NOMO-1 (cell line): ENCODE data around the gene MEDAG.

ENCODE experiments used
- DNase-seq, 2 experiments: peaks; one replicate each; lab custom pipeline; 2025; ENCODE audit not compliant: unreplicated experiment in 2 of 2; lab: John Stamatoyannopoulos, UW

The MEDAG gene

DNA sequence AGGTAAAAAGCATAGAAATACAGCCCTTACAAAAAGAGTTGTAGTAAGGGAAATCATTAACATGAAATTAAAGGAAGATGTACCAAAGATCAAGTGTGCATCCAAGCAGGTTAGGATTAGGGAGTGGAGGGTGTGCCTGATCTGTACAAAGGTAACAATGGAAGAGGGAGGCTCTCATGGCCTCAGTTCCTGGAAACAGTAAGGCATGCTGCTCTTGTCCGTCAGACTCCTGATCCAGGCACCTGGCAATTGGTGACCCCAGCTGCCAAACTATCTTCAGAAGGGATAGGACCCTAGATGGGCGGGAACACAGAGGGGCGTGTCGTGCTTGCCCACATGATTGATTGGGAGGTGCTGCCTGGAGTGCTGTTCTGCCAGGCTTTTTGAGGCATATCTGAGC, 30.9 kb downstream of the MEDAG start:
- no peak for DNase-seq

GRCh38 chr13:30943881-30944280, 37.8 kb downstream of the MEDAG start:
- DNase-seq: no peak

DNA sequence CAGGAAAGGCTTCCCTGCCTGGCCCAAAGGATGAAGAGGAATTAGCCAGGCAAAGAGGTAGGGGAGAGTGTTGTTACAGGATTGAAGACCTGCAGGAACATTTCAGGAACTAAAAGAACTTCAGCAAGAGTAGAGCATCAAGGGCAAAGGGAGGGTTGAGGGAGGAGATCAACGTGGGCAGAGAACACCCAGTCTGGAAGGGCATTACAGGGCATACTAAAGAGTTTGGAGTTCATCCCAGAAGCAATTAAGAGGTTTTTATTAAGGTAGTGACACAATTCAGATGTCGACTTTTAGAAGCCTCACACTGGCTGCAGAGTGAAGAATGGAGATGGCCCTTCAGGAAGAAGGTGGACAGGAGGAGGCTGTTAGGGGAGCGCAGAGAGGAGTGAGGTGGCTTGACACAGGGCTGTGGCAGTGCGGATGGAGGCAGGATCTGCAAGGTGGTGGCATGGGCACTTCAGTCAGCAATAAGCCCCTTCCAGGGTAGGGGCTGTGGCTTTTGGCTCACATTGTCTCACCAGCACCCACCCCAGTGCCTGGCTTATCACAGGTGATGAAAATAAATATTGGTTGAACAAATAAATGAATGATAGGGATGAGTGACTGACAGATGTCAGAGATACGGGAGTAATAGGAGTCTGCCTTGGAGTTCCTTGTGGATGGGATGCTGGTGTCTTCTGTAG, 51.3 kb downstream of the MEDAG start:
- no peak for DNase-seq

- no peak for DNase-seq
These were observed 53.6 kb downstream of the MEDAG start for GRCh38 chr13:30959678-30960077.

GRCh38 chr13:30963791-30964190, 57.7 kb downstream of the MEDAG start:
- DNase-seq: no peak

DNA sequence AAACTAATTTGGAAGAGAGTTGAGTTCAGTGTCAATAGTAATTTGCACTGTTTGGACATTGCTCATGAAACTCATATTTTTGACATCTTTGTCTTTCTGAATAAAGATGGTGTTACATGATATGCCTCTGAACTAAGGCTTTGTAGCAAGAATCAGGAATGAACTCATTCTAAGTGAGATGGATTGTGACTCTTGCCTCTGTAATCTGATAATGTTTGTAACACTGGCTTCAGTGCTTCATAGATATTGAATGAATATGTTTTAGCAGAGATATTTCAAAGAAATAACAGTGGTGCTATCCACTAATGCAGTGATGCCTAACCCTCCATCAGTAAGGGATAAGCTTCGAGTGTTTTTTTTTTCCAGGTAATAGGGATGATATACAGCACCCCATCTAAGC, 59.3 kb downstream of the MEDAG start:
- no peak for DNase-seq

DNA sequence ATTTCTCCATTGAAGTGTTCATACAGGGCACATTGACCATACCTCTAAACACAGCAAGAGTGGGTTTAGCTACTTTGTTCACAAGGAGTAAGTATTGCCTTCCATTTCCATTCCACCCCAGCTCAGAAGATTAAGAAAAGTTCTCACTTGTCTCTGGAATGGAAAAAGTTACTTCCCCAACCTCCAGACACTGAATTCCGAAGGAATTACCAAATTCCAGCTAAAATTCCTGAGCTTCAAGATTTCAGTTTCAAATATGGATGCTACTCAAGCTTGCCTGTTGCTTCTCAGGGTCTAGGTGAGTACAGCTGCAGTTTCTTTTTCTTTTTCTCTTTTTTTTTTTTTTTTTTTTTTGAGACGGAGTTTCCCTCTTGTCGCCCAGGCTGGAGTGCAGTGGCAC, 60.0 kb downstream of the MEDAG start:
- DNase-seq: no peak

- no peak for DNase-seq
These were observed 62.8 kb downstream of the MEDAG start for GRCh38 chr13:30968846-30969245.

DNA sequence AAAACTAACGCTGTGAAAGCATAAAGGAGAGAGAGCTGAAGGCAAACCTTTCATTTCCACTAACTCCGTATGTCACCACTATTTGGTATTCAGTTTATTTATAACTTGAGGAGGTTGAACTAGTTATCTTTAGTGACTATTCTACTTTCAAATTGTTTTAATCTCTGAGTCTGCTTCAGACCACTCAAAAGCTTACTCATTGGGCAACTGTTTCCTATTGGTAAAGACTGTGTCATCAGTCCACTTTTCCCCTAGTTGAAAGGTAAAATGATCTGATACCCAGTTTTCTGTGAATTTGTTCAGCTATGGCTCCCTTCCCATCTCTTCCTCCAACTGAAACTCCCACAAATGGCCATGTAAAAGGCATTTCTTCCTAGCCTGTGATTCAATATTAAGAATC, 65.5 kb downstream of the MEDAG start:
- DNase-seq: no peak

DNA sequence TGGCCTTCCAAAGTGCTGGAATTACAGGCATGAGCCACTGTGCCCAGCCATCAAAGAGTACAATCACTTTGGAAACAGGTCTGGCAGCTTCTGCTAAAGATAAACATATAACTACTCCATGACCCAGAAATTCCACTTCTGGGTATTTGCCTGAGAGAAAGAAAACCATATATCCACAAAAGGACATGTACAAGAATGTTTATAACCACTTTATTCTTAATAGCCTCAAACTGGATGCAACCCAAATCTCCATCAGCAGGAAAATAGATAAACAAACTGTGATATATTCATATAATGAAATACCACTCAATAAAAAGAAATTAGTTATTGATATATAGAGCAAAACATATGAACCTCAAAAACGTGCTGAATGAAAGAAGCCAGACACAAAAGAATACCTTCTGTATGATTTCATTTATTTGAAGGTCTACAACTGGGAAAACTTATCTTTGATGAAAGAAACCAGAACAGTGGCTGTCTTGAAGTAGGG, 66.9 kb downstream of the MEDAG start:
- no peak for DNase-seq

- DNase-seq: no peak
These were observed 68.3 kb downstream of the MEDAG start for GRCh38 chr13:30974350-30974749.
